WTC11 (cell line): ENCODE data around the gene TBX2.

Source experiments
- CTCF ChIP-seq: fragments of 200-600 bp; IDR thresholded peaks from 2 replicates; pipeline ENCODE4 v1.8.0; 2022; ENCODE audit warnings: antibody characterized with exemption
- NR1H2 ChIP-seq: sonication (generic); formaldehyde crosslinking; IDR thresholded peaks from 2 replicates; pipeline ENCODE4 v1.9.0; 2021; ENCODE audit warnings: mild to moderate bottlenecking, moderate library complexity, missing genetic modification reagents
- USF1 ChIP-seq: sonication (generic); formaldehyde crosslinking; IDR thresholded peaks from 2 replicates; pipeline ENCODE4 v1.8.0; 2022; ENCODE audit warnings: mild to moderate bottlenecking, missing genetic modification reagents
- ZNF512 ChIP-seq: sonication (generic); formaldehyde crosslinking; IDR thresholded peaks from 2 replicates; pipeline ENCODE4 v1.8.1; 2022; ENCODE audit warnings: missing genetic modification reagents, borderline replicate concordance

- TF ChIP-seq USF1 (CRISPR knock-in tag): no peak
- TF ChIP-seq NR1H2 (CRISPR knock-in tag): no peak
- TF ChIP-seq ZNF512: no peak
- no peak for TF ChIP-seq CTCF
These were observed 1.2 kb downstream of the TBX2 start for GRCh38 chr17:61400717-61401388.
